Dedifferentiated amniotic fluid mesenchymal stem cell (primary cell): ENCODE data around the gene ANKRD40.
"Not testable (repeated sequence)": the region's sequence is repeated elsewhere in the genome, so short reads cannot be mapped to it uniquely, and the experiment has no call there.

Experiments used
- DNase-seq: peaks from one replicate; pipeline ENCODE4 v3.0.0-alpha.2; 2016; ENCODE audit errors: extremely low spot score

Gene ANKRD40

DNA sequence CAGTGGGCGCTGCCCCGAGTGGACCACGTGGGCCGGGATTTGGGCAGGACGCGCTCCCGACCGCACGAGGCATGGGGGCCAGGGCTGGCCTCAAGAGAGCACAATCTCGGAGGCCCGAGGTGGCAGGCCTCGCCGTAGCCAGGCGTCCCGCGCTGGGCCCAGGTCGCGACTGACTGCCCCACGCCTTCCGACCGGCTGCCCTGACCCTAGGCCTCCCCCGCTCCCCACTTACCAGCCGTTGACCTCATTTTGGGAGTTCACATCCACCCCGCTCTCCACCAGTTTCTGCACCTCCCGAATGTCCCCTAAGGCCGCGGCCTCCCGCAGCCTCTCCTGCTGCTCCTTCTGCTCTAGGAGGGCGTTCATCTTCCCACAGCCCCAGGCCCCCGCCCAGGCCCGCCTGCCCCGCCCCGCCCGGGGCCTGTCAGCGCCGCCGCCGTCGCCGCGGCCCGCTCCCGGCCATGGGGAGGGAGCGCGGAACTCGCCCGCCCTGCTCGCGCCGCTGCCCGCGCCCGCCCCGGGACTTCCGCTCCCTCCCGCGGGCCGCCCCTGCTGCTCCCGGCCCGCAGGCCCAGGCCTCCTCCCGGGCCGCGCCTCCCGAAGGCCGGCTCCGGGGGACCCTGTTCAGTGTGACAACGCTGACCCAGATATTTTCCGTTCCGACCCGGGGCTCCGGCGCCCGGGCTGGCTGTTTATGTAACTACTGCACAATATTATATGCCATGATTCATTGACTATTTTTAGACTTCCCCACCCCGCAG, at the start of gene ANKRD40:
Gene ANKRD40, minus strand, starts transcription at position 626 of the 761 bp plus-strand sequence. Its CDS starts 260 bp downstream, at position 366.
- DNase-seq, result peak; percentile 96

GRCh38 chr17:50754521-50754920, 46.8 kb upstream of the ANKRD40 start:
- DNase-seq, result no peak

DNA sequence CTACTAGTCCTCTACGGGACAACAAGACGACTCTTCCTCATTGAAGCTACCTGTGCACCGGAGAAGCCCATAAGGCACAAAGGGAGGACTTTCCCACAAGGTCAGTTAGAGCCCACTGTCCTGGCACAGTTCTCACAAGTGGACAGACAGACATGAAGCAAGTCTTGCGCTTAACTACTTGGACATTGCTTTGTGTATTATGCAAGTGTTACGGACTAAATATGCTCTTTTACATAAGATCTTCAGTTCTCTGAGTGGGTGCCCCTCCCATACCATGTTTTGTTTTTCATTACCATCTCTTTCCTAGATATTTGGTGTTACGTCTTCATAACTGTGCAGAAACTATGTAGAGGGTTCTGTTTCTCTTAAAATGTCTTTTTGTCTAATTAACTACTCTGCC, 41.5 kb upstream of the ANKRD40 start:
- no peak for DNase-seq

DNA sequence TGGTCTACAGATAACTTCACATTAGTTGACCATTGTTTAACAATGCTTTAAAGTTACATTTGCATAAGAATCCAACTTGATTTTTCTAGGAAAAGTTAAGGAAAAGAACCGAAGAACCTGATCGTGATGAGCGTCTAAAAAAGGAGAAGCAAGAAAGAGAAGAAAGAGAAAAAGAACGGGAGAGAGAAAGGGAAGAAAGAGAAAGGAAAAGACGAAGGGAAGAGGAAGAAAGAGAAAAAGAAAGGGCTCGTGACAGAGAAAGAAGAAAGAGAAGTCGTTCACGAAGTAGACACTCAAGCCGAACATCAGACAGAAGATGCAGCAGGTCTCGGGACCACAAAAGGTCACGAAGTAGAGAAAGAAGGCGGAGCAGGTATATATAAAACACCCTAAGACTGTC, 37.9 kb upstream of the ANKRD40 start:
- no peak for DNase-seq

DNA sequence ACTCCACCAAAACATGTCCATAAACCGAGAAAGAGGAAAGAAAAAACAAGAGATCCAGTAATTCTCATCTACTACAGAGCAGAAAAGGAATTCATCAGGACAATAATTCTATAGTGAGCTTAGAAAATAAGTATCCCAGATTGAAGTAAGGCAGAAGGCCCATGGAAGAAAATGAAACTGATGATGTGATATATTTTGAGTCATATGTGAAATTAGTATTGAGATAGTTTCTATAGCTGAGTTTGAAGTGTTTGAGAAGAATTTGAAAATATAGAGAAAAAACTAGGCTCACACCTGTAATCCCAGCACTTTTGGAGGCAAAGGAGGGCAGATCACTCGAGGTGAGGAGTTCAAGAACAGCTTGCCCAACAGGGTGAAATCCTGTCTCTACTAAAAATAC, 31.4 kb upstream of the ANKRD40 start:
- DNase-seq, result no peak

DNA sequence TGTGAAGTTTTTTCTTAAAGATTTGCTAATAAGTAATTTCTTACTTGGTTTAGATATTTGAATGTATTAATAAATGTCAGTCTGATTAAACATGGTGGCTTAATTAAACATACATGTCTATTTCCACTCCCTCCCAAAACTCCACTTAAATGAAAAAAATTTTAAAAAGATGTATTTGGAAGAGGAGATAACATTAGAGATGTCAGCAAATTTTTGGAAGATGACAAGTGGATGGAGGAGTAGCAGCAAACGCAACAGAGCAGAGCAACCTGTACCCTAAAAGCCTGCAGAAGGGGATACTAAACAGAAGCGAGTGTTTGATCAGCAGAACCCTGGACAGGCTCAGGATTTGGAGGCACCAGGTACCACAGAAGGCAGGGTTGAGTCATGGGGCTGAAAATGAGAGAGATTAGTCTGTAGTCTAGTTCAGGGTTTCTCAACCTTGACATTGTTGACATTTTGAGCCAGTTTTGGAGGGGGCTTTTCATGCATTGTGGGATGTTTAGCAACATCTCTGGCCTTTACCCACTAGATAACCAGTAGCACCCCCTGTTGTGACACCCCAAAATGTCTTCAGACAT, 29.5 kb upstream of the ANKRD40 start:
- no peak for DNase-seq

DNA sequence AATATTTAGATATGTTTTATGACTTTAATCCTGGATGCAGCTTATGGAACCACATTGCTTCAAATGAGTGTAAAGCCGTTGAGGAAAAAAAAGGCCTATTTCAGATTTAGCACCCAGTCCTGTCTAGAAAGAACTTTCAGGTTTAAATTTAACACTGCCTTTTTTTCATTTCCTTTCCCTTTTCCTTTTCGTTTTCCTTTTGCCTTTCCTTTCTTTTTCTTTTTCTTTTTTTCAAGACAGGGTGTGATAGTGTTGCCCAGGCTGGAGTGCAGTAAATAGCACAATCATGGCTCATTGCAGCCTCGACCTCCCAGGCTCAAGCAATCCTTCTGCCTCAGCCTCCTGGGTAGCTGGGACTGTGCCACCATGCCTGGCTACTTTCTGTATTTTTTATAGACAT, 27.6 kb upstream of the ANKRD40 start:
- DNase-seq, result no peak

DNA sequence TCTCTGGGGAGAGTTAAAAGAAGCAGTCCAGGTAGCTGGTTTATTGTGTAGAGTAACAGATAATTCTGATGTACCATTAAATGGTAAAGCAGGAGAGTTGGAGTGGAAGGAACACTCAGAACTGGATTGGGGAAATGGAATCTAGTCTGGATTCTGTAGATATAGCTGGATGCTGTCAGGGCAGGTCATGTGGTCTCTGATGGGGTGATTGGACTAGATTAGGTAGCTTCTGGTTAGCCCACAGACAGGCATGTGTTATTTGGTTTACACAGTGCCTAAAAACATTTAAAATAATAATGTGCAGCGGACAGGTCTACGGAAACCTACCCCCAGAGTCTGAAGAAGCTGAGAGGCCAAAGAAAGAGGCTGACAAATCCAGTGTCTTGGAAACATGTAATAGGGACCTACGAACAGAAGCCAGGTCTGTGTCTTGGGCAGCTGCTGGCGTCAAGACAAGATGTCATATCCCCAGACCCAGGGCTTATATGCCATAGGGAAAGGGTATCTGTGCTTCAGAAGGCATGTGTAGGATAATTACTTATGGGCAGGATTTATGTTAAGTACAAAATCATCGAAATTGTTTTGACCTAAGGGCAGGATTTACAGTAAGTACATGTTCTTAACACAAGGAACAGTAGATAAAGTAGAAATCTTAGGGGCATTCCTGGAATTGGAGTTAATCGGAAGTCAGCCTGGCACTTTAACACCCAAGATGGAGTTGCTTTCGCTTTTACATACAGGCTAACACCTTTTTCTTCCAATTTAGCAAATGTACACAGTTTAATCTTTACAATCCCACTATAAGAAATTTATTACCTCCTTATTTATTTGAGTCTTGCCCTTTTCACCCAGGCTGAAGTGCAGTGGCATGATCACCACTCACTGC, 24.1 kb upstream of the ANKRD40 start:
- DNase-seq, result no peak

- DNase-seq, result no peak
Measured at GRCh38 chr17:50728881-50729765, 21.4 kb upstream of the ANKRD40 start.

DNA sequence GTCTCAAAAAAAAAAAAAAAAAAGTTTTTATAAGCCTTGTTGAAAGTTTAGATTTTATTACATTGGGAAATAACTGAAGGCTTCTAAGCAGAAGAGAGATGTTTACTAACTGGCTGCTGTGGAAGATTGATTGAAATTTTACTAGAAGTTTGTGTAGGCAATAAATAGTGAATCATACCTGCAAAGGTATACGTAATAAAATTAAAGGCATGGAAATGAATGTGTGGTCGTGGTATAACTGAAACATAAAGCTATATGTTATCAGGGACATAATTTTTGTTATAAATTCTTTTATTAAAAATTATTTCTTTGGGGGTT, 20.4 kb upstream of the ANKRD40 start:
- no peak for DNase-seq

DNA sequence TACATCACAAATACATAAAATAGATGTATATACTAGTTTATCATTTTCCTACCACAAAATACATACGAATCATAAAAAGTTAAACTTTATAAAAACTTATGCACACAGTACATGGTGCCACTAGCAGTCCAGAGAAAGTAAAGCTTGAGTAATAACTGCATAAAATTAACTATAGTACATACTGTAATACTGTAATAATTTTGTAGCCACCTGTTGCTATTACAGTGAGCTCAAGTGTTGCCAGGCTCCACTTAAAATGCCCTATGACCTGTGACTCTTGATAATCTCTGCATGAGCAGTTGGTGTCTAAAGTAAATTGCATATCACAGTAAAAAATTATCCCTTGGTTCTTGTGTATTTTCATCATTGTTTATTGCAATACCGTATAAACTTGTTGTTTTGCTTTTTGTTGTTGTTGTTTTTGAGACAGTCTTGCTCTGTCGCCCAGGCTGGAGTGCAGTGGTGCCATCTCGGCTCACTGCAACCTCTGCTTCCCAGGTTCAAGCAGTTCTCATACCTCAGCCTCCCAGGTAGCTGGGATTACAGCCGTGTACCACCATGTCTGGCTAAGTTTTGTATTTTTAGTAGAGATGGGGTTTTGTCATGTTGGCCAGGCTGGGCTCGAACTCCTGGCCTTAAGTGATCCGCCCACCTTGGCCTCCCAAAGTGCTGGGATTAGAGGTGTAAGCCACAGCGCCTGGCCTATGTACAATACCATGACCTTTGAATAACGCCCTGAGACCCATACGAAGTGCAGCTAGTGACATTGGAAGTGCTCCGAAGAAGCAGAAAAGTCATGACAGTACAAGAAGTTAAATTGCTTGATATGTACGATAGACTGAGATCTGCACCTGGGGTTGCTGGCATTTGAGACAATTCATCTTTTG, 18.3 kb upstream of the ANKRD40 start:
- no peak for DNase-seq

GRCh38 chr17:50724622-50725021, 16.9 kb upstream of the ANKRD40 start:
- not testable (repeated sequence) for DNase-seq

DNA sequence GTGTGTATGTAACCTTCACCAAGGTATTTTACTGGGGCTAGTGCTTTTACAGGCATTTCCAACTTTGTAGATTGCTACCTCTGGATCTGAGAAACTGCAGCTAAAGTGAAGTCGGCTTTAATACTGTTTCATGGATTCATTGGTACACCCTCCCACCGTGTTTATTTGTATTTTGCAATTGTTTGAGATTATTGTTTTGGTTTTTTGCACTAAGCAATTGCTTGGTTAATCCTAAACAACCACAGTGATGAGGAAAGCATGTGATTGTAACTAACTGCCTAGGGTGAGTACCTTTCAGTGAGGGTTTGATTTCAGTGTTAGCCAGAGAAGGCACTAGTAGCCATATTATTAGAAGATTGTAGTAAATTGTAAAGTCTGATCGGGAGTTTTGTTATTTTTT, 15.0 kb upstream of the ANKRD40 start:
- no peak for DNase-seq

DNA sequence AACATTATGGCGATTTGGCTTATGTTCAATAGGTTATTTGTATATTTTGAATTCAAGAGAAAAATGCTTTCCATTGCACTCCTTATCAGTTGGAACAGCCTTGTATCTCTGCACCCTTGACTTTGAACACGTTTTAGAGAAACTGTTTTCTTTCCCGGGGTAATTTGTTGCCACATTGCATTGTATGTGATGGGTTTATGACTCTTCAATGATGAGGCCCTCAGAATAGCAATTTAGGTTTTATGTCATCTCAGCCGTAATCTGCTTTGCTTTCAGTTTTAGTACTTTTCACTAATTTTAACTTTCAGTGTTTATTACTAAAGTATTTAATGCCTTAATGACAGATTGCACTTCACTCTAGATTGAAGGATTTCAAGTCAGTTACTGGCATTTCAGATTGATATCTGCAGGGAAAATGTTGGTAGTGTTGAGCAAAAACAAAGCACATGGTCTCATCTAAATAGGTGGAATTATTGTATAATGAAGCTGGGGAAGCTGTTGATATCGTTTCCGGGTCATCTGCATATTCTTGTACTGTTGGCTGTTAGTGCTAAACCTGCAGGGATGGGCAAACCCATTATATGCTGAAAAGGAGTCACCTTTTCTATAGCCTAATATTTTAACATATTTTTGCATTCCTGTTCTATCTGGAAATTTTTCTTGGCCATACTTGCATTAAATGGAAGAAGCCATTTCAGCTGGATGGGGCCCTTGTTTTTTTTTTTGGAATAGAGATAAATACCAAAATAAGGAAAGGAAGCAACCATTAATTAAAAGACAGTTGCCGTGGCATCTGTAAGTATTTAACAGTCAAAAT, 13.7 kb upstream of the ANKRD40 start:
- DNase-seq, result no peak

- no peak for DNase-seq
Measured at GRCh38 chr17:50719924-50720794, 12.4 kb upstream of the ANKRD40 start.

- DNase-seq, result peak; percentile 91
Measured at GRCh38 chr17:50719144-50719923, 11.6 kb upstream of the ANKRD40 start, which contains the start of gene LUC7L3. TSS of gene LUC7L3 (plus strand) at chr17:50719603. CDS start at chr17:50719733, 130 bp downstream.

DNA sequence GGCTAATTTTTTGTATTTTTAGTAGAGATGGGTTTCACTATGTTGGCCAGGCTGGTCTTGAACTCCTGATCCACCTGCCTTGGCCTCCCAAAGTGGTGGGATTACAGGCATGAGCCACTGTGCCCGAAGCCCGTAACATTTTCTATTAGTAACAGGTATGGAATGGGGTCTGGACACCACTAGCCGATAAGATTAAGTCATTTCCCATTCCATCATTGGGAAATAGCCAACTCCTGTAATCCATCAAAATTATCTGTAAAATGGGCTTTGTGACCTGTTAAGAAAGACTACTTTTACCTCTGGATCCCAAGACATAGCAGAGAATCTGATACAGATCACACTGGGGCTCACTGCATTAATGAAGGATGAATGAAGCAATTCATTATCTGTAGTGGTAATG, 7.8 kb upstream of the ANKRD40 start:
- no peak for DNase-seq

DNA sequence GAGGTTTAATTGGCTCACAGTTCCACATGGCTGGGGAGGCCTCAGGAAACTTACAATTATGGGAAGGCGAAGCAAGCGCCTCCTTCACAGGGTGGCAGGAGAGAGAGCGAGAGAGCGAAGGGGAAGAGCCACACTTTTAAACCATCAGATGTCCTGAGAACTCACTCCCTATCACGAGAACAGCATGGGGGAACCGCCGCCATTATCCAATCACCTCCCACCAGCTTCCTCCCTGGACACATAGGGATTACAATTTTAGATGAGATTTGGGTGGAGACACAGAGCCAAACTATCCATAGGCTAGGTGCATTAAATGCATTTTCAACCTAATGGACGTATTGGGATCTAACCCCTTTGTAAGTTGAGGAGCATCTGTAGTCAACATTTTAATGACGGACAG, 4.9 kb upstream of the ANKRD40 start:
- DNase-seq, result no peak
